DOHH2 (cell line): ENCODE data around the gene MIAT.
A peak's percentile ranks its signal among the peaks of the same experiment; 100 is the strongest.

Source experiments
- H3F3A ChIP-seq: fragments of 200-600 bp; sonication (generic), shearing (Covaris generic); 2 replicates; pipeline ENCODE4 v1.6.0; 2016; ENCODE audit warnings: antibody characterized with exemption, mild to moderate bottlenecking; ENCODE audit not compliant: control insufficient read depth, insufficient read depth
- H3K27ac ChIP-seq: fragments of 200-600 bp; sonication (generic); 2 replicates; pipeline ENCODE4 v1.5.1; 2014; ENCODE audit warnings: low read depth, mild to moderate bottlenecking, low read length, moderate library complexity
- H3K27me3 ChIP-seq: fragments of 200-600 bp; sonication (generic); 2 replicates; pipeline ENCODE4 v1.6.1; 2014; ENCODE audit warnings: mild to moderate bottlenecking, low read length, mixed read lengths; ENCODE audit not compliant: control insufficient read depth
- H3K36me3 ChIP-seq: fragments of 200-600 bp; sonication (generic); 2 replicates; pipeline ENCODE4 v1.6.1; 2014; ENCODE audit warnings: mild to moderate bottlenecking, low read length, moderate library complexity, mixed read lengths; ENCODE audit not compliant: control insufficient read depth
- H3K4me1 ChIP-seq: fragments of 200-600 bp; sonication (generic); 2 replicates; pipeline ENCODE4 v1.6.1; 2014; ENCODE audit warnings: mild to moderate bottlenecking, low read length, mixed read lengths; ENCODE audit not compliant: control insufficient read depth
- H3K4me2 ChIP-seq: fragments of 200-600 bp; sonication (generic); 2 replicates; pipeline ENCODE4 v1.6.0; 2014; ENCODE audit warnings: mild to moderate bottlenecking, low read length, moderate library complexity
- H3K4me3 ChIP-seq: fragments of 200-600 bp; sonication (generic); 2 replicates; pipeline ENCODE4 v1.5.1; 2014; ENCODE audit warnings: mild to moderate bottlenecking, low read length, mixed read lengths
- H3K79me2 ChIP-seq: fragments of 200-600 bp; sonication (generic); 2 replicates; pipeline ENCODE4 v1.6.1; 2014; ENCODE audit warnings: mild to moderate bottlenecking, low read length, mixed read lengths; ENCODE audit not compliant: control insufficient read depth
- H3K9me2 ChIP-seq: fragments of 200-600 bp; sonication (generic); replicated peaks from 2 replicates; pipeline ENCODE4 v1.6.1; 2014; ENCODE audit warnings: mild to moderate bottlenecking, low read length, mixed read lengths; ENCODE audit not compliant: control insufficient read depth
- H3K9me3 ChIP-seq: fragments of 200-600 bp; sonication (generic); 2 replicates; pipeline ENCODE4 v1.6.1; 2014; ENCODE audit warnings: antibody characterized with exemption, low read length, mixed read lengths; ENCODE audit not compliant: control insufficient read depth, insufficient read depth
- H4K20me1 ChIP-seq: fragments of 200-600 bp; sonication (generic); 2 replicates; pipeline ENCODE4 v1.6.0; 2014; ENCODE audit warnings: low read depth, mild to moderate bottlenecking, antibody characterized with exemption, low read length, moderate library complexity; ENCODE audit not compliant: control insufficient read depth, insufficient read depth
- EZH2phosphoT487 ChIP-seq: fragments of 200-600 bp; sonication (generic); IDR thresholded peaks from 2 replicates; pipeline ENCODE4 v1.6.1; 2017; ENCODE audit warnings: borderline replicate concordance, mild to moderate bottlenecking, antibody characterized with exemption, low read length, moderate library complexity, mixed read lengths
- TF ChIP-seq, protein P1 (sequence below): fragments of 200-600 bp; sonication (generic); IDR thresholded peaks from one replicate; pipeline ENCODE4 v1.5.1; 2014; ENCODE audit warnings: antibody characterized with exemption, mild to moderate bottlenecking, low read depth, low read length; ENCODE audit not compliant: poor library complexity, severe bottlenecking

MIAT gene

DNA sequence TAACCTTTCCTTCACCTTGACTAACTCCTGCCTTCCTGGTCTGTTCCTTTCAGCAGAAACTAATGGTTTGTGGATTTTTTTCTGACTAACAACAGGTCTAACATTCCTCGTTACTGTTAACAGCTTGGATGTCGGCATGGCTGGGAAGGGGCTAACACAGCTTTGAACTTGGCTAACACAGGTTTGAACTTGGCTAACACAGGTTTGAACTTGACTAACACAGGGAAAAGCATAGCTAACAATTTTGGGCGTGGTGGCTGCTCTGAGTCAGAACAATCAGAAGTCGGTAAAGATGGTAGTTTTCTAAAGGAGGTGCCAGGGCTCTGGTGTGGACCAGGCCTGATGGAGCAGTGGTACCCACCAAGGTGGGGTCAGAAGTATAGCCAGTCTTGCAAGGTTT is 16.1 kb downstream of the MIAT start:
- H3K4me1 ChIP-seq: peaks cover 63% of the 10 kb centered on the region
- no peaks in the 10 kb centered on the region for H3K9me3 ChIP-seq
- peaks cover 7% of the 10 kb centered on the region for H3K36me3 ChIP-seq
- H3K4me3 ChIP-seq: peak overlapping the region; percentile 93
- H3K4me2 ChIP-seq: peak overlapping the region; percentile 95
- no peaks in the 10 kb centered on the region for H3K27me3 ChIP-seq
- peaks cover 32% of the 10 kb centered on the region for H3K79me2 ChIP-seq
- TF ChIP-seq EZH2phosphoT487: no peak
- TF ChIP-seq, protein P1, sequence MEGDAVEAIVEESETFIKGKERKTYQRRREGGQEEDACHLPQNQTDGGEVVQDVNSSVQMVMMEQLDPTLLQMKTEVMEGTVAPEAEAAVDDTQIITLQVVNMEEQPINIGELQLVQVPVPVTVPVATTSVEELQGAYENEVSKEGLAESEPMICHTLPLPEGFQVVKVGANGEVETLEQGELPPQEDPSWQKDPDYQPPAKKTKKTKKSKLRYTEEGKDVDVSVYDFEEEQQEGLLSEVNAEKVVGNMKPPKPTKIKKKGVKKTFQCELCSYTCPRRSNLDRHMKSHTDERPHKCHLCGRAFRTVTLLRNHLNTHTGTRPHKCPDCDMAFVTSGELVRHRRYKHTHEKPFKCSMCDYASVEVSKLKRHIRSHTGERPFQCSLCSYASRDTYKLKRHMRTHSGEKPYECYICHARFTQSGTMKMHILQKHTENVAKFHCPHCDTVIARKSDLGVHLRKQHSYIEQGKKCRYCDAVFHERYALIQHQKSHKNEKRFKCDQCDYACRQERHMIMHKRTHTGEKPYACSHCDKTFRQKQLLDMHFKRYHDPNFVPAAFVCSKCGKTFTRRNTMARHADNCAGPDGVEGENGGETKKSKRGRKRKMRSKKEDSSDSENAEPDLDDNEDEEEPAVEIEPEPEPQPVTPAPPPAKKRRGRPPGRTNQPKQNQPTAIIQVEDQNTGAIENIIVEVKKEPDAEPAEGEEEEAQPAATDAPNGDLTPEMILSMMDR: no peak
- H3K9me2 ChIP-seq: no peaks in the 10 kb centered on the region
- peaks cover 2% of the 10 kb centered on the region; the same call in 1 of the 2 replicates for H4K20me1 ChIP-seq
- peaks cover 28% of the 10 kb centered on the region for H3F3A ChIP-seq
- H3K27ac ChIP-seq: peak overlapping the region; percentile 98

DNA sequence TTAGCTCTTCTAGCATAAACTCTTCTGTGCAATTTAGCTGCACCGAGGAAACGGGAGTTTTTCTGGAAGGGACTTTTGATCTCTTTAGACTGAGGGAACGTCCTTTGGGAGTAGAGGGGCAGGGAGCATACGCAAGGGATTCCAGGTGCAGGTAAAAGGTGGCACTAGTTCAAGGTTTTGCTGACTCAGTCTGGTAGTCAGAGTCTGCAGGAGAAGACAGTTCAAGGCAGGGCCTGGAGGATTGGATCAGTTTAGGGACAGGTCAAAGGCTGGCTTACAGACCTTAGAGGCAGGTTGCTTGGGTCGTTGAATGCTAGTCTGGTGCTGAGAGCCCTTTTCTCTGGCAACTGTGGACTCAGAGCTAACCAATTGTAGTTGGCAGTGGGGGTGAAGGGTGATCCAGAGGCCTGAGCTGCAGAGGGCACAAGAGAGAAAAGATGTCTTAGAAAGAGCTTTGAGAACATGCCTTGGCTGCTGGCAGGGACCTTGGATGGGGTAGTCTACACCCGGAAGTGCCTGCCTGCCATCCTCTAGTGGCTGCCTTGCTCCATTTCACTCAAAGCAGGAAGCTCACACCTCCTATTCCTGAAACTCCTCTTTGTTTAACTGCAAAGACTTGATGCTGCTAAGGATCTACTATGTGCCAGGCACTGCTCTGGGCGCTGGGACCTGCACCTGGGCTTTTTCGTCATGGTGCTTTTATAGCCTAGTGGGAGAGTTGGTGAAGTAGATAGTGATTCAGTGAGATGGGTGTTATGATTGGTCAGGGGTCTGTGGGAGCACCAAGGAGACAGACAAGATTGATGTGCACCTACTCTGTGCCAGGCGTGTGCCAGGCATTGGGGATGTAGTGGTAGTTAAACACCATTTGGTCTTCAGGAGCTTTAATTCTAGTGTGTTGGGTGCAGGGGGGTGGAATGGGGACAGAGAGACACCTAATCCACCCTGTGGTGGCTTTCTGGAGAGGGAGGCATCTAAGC is 17.1 kb downstream of the MIAT start:
- no peaks in the 10 kb centered on the region for H3K9me3 ChIP-seq
- peaks cover 30% of the 10 kb centered on the region for H3F3A ChIP-seq
- H3K79me2 ChIP-seq: peaks cover 32% of the 10 kb centered on the region
- H3K4me2 ChIP-seq: peak overlapping the region; percentile 95
- no peaks in the 10 kb centered on the region for H3K27me3 ChIP-seq
- H3K4me3 ChIP-seq: peak overlapping the region; percentile 93
- peaks cover 7% of the 10 kb centered on the region for H3K36me3 ChIP-seq
- TF ChIP-seq, protein P1: peak; percentile 38
- TF ChIP-seq EZH2phosphoT487: no peak
- H3K9me2 ChIP-seq: no peaks in the 10 kb centered on the region
- peaks cover 4% of the 10 kb centered on the region; the same call in 1 of the 2 replicates for H4K20me1 ChIP-seq
- H3K4me1 ChIP-seq: peaks cover 53% of the 10 kb centered on the region
- peak overlapping the region; percentile 98 for H3K27ac ChIP-seq

DNA sequence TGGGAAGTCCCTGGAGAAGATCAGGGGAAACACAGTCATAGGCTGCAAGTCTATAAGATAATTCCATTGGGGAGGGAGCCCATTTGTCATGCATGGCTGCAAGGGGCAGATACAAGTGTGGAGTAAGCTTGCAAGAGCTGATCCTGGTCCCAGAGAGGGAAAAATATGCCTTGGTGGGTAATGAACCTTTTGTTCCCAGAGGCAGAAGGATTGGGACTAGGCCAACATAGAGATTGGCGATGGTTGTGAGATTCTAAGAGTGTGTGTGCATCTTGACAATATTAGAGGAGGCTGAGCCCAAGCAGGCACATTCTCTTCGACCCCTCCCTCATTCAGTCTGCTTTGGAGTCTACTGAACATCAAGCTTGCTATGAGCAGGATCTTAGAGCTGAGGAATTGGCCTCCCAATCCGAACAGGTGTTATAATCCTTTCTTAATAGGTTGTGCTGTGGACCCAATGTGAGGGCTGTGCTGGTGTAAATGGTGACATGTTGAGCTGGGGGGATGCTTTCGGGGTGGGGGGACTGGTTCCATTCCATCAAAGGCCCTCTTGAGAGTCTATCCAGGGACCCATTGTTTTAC is 18.4 kb downstream of the MIAT start:
- no peaks in the 10 kb centered on the region for H3K27me3 ChIP-seq
- H3K9me3 ChIP-seq: no peaks in the 10 kb centered on the region
- H3K4me1 ChIP-seq: peaks cover 40% of the 10 kb centered on the region
- H3K4me2 ChIP-seq: peak overlapping the region; percentile 95
- no peak overlapping the region for H3K27ac ChIP-seq
- H3F3A ChIP-seq: peaks cover 30% of the 10 kb centered on the region
- H4K20me1 ChIP-seq: peaks cover 6% of the 10 kb centered on the region; the same call in 1 of the 2 replicates
- H3K4me3 ChIP-seq: no peak overlapping the region
- H3K79me2 ChIP-seq: peaks cover 32% of the 10 kb centered on the region
- H3K36me3 ChIP-seq: peaks cover 10% of the 10 kb centered on the region
- H3K9me2 ChIP-seq: no peaks in the 10 kb centered on the region
- no peak for TF ChIP-seq EZH2phosphoT487
- TF ChIP-seq, protein P1: no peak
